Thoracic aorta (tissue), 2 donors: Measurements from ENCODE around the gene RNF224. TPM values are rescaled to one million over a fixed set of nuclear protein-coding genes. Genes with fewer than 3 reads are reported as not detected.

Experiments
- ATAC-seq: fragments of 150-250 bp; one replicate; pipeline ENCODE4 v1.8.0; 2017; ENCODE audit warnings: low read depth; ENCODE audit not compliant: insufficient number of reproducible peaks, low FRiP score
- DNase-seq: peaks from one replicate; pipeline ENCODE4 v3.0.0-alpha.2; 2020; ENCODE audit warnings: low spot score
- H3K27ac ChIP-seq, 2 donors: fragments of 200-600 bp; sonication (generic); 1 replicate in 1 of 2; 2 replicates in 1 of 2; pipeline ENCODE4 v1.5.1; 2016; ENCODE audit warnings: mild to moderate bottlenecking in 2 of 2, moderate library complexity in 2 of 2
- H3K27me3 ChIP-seq: fragments of 200-600 bp; sonication (generic); replicated peaks from 2 replicates; pipeline ENCODE4 v1.6.0; 2016; ENCODE audit warnings: mild to moderate bottlenecking; ENCODE audit not compliant: insufficient read depth
- H3K36me3 ChIP-seq: fragments of 200-600 bp; sonication (generic); one replicate; pipeline ENCODE4 v1.5.1; 2016
- H3K4me1 ChIP-seq, 2 donors: fragments of 200-600 bp; sonication (generic); 1 replicate in 1 of 2; 2 replicates in 1 of 2; pipeline versions ENCODE4 v1.5.1 to v1.6.0; 2016; ENCODE audit warnings: low read depth in 2 of 2, mild to moderate bottlenecking in 1 of 2; ENCODE audit not compliant: control insufficient read depth in 1 of 2
- H3K4me3 ChIP-seq: fragments of 200-600 bp; sonication (generic); 2 replicates; pipeline ENCODE4 v1.5.1; 2016; ENCODE audit warnings: mild to moderate bottlenecking
- H3K9me3 ChIP-seq: fragments of 200-600 bp; sonication (generic); 2 replicates; pipeline ENCODE4 v1.5.1; 2016
- total RNA-seq, 2 donors: library from RNA; depleted of rRNA; stranded (reverse); fragments of >200 nt; gene quantifications; one replicate each; pipeline versions ENCODE4 v1.1.0 to v1.2.3, GENCODE V29; 2016
- TF ChIP-seq, protein P1 (sequence below): fragments of 200-600 bp; sonication (generic); IDR thresholded peaks from one replicate; pipeline ENCODE4 v1.5.1; 2019; ENCODE audit warnings: antibody characterized with exemption

The RNF224 gene
- total RNA-seq, 2 donors from 2014 or later: not detected

DNA sequence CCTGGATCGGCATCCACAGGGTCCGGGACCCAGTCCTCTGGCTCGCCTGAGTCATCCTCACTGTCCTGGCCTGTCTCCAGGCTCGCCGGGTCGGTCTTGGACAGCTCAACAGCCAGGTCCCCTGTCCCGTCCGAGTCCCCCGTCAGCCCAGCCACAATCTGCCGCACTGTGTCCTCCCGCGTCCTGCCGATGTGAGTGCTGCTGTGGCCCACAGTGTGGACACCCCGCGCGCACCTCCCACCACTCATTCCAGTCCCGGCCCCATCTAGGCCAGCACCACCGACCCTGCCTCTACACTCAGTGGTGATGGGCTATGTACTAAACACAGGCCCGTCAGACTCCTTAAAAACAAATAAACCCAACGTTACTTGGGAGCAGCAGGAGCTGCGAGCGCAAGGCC is 45.6 kb upstream of the RNF224 start:
- H3K27me3 ChIP-seq: no peaks in the 10 kb centered on the region
- DNase-seq: no peak
- peaks cover 7 to 9% of the 10 kb centered on the region in 2 donors for H3K4me1 ChIP-seq
- H3K27ac ChIP-seq: no peak overlapping the region
- H3K4me3 ChIP-seq: no peak overlapping the region
- no peaks in the 10 kb centered on the region for H3K9me3 ChIP-seq
- ATAC-seq: no peak
- TF ChIP-seq, protein P1, sequence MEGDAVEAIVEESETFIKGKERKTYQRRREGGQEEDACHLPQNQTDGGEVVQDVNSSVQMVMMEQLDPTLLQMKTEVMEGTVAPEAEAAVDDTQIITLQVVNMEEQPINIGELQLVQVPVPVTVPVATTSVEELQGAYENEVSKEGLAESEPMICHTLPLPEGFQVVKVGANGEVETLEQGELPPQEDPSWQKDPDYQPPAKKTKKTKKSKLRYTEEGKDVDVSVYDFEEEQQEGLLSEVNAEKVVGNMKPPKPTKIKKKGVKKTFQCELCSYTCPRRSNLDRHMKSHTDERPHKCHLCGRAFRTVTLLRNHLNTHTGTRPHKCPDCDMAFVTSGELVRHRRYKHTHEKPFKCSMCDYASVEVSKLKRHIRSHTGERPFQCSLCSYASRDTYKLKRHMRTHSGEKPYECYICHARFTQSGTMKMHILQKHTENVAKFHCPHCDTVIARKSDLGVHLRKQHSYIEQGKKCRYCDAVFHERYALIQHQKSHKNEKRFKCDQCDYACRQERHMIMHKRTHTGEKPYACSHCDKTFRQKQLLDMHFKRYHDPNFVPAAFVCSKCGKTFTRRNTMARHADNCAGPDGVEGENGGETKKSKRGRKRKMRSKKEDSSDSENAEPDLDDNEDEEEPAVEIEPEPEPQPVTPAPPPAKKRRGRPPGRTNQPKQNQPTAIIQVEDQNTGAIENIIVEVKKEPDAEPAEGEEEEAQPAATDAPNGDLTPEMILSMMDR: no peak
- H3K36me3 ChIP-seq: peaks cover 59% of the 10 kb centered on the region

DNA sequence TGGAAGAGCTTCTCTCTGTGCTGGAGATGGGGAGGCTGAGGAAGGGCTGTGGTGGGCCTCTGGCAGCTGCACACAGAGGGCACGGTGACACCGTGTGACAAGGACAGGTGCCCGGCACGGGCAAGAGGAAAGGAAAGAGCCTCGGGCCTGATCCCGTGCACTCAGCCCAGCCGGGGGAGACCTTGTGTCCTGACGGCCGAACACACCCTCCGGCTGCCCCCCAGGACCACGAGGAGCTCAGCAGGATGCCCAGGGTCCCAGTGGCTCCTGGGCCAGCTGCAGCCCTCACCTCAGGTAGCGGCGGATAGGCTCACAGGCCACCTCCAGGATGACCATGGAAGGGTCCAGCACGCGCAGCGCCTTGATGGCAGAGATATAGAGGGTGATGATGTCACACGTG is 44.5 kb upstream of the RNF224 start:
- Histone ChIP-seq H3K36me3 (peaks cover 59% of the 10 kb centered on the region), H3K27me3 (no peaks in the 10 kb centered on the region), H3K27ac (no peak overlapping the region), H3K4me3 (no peak overlapping the region), H3K4me1 (peaks cover 18 to 21% of the 10 kb centered on the region in 2 donors), H3K9me3 (no peaks in the 10 kb centered on the region)
- no peak for ATAC-seq
- DNase-seq: no peak
- TF ChIP-seq, protein P1: no peak

DNA sequence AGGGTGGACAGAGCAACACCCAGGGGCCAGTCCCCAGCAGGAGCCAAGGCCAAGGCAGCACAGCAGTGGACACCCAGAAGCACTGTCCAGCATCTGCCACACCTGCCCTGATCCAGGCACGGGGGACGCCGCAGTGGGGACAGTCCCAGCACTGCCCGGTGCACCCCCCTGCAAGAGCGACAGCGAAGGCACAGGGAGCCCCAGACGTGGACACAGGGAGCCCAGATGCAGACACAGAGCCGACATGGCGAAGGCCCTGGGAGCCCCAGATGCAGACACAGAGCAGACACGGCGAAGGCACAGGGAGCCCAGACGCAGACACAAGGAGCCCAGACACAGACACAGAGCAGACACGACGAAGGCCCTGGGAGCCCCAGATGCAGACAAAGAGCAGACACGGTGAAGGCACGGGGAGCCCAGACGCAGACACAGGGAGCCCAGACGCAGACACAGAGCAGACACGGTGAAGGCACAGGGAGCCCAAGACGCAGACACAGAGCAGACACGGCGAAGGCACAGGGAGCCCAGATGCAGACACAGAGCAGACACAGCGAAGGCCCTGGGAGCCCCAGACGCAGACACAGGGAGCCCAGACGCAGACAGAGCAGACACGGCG is 43.2 kb upstream of the RNF224 start:
- TF ChIP-seq, protein P1: no peak
- Histone ChIP-seq H3K9me3 (no peaks in the 10 kb centered on the region), H3K36me3 (peaks cover 59% of the 10 kb centered on the region), H3K27me3 (no peaks in the 10 kb centered on the region), H3K4me1 (peaks cover 18 to 21% of the 10 kb centered on the region in 2 donors), H3K4me3 (no peak overlapping the region), H3K27ac (no peak overlapping the region)
- DNase-seq (no peak), ATAC-seq (no peak)

DNA sequence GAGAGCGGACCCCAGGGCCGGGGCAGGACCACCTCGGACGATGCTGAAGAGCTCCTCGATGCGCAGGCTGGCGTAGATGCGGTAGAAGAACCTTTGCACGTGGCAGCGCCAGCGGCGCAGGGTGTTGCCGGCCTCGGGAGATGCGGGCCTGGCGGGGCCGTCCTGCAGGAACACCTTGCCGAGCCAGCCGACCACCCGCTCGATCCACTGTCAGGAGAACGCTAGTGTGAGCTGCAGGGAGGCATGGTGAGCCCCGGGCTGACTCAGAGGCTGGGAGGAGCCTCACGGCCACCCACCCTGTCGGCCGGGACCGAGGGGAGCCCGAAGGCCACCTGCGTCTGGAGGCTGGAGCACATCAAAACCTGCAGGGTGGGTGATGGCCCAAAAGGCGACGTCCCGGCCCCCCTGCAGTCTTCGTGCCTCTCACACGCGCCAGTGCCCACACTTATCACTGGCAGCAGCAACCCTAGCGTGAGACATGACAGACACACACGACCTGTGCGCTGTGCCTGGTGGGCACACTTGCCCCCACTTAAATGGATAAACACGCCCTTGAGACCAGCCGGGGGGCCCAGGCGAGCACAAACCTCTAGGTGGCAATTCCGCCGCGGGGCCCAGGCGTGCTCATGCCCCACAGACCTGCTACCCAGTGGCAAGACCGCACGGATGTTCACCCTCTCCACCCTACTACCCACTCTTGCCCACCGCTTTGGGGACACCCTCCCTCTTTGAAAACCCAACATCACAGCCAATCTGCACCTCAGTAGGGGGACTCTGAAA is 42.2 kb upstream of the RNF224 start:
- Histone ChIP-seq H3K4me1 (peaks cover 27 to 31% of the 10 kb centered on the region in 2 donors), H3K27ac (no peak overlapping the region), H3K27me3 (no peaks in the 10 kb centered on the region), H3K9me3 (no peaks in the 10 kb centered on the region), H3K36me3 (peaks cover 54% of the 10 kb centered on the region), H3K4me3 (no peak overlapping the region)
- ATAC-seq (no peak), DNase-seq (no peak)
- TF ChIP-seq, protein P1: no peak

DNA sequence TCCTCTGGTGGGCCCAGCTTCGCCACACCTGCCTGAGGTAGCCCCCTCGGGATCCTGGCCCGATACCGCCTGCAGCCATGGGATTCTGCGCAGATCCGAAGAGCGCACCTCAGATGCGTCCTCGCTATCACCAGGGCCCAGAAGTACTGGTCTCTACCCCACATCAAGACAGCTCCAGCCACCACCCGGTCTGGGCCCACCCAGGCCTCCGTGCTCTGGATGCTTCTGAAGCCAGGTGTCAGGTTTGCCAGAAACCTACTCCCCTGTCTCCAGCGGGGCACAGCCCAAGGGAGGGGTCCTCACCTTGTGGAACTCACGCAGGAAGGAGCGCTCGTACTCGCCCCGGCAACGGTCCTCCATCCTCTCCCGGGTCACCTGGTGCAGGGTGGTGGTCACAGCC is 41.4 kb upstream of the RNF224 start:
- peaks cover 30 to 39% of the 10 kb centered on the region in 2 donors for H3K4me1 ChIP-seq
- no peaks in the 10 kb centered on the region for H3K9me3 ChIP-seq
- no peak overlapping the region for H3K4me3 ChIP-seq
- H3K27ac ChIP-seq: no peak overlapping the region
- H3K36me3 ChIP-seq: peaks cover 50% of the 10 kb centered on the region
- no peaks in the 10 kb centered on the region for H3K27me3 ChIP-seq
- DNase-seq (no peak), ATAC-seq (no peak)
- TF ChIP-seq, protein P1: no peak
